ENCODE data around the gene DVL3.
A peak's percentile ranks its signal among the peaks of the same experiment; 100 is the strongest.
"Not testable (repeated sequence)": the region's sequence is repeated elsewhere in the genome, so short reads cannot be mapped to it uniquely, and the experiment has no call there.

DVL3 gene

DNA sequence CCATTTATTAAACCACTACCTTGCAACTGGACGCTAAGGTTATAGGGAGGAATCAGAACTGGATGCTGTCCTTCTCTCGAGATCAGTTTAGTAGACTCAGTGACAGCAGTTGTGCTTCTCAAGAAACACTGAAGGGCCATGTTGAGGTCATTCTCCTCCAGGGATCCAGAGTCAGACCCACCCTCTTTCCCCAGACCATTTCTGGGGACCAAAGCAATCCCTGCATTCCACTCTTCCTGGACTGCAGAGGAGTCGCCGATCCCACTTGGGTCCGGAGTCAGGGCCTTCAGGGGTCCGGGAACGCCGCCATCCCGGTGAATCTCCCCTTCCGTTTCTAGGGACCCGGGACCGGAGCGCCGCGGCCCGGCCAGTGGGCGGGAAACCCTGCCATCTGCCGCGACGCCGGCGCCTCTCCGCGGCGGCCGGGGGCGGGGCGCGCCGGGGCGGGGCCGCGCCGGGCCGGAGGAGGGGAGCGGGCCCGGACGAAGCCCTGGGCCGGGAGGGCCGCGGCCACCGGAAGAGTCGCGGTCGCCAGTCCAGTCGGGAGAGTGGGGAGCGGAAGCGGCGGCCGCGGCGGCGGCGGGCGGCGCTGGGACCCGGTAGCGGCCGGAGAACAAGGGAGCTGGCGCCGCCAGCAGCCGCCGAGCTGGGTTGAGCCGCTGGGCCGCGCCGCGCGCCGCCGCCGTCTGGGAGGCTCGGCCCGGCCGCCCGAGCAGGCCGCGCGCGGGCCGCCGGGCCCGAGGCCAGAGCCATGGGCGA is at the start of gene DVL3:
TSS of gene DVL3 (plus strand) at position 493 of the 759 bp plus-strand sequence. CDS start at position 752, 259 bp downstream.
- peak; percentile 79 for DNase-seq (ENCODE audit: low read depth)

DNA sequence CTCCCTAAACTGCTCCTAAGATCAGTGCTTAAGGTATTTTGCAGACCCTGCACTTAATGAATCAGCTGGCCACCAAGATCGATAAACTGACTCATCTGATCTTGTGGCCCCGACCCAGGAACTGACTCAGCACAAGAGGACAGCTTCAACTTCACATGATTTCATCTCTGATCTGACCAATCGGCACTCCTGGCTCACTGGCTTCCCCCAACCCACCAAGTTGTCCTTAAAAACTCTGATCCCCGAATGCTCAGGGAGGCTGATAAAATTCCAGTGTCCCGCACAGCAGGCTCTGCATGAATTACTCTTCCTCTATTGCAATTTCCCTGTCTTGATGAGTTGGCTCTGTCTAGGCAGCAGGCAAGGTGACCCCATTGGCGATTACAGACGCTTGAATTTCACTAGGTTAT is 44.9 kb upstream of the DVL3 start:
- peak; percentile 49 for DNase-seq (ENCODE audit: low read depth)

DNA sequence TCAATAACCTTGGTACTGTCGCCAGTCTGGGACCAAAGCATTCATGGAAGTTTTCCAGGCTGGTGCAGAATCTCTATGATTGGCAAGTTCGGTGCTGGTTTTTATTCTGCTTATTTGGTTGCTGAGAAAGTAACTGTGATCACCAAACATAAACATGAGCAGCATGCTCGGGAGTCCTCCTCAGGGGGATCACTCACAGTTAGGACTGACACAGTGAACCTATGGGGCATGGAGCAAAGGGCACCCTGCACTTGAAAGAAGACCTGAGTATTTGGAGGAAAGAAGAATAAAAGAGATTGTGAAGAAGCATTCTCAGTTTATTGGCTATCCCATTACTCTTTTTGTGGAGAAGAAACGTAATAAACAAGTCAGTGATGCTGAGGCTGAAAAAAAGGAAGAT is 39.2 kb upstream of the DVL3 start:
- no peak for DNase-seq (ENCODE audit: low read depth)

DNA sequence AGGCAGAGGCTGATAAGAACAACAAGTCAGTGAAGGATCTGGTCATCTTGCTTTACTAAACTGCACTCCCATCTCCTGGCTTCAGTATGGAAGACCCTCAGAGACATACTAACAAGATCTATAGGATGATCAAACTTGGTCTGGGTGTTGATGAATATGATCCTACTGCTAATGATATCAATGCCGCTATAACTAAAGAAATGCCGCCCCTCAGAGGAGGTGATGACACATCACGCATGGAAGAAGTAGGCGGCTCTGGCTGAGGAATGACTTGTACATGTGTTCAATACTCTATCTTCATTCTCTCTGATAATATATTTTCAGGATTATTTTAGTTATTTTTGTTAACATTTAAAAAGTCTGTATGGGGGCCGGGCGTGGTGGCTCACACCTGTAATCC is 37.5 kb upstream of the DVL3 start:
- no peak for DNase-seq (ENCODE audit: low read depth)

DNA sequence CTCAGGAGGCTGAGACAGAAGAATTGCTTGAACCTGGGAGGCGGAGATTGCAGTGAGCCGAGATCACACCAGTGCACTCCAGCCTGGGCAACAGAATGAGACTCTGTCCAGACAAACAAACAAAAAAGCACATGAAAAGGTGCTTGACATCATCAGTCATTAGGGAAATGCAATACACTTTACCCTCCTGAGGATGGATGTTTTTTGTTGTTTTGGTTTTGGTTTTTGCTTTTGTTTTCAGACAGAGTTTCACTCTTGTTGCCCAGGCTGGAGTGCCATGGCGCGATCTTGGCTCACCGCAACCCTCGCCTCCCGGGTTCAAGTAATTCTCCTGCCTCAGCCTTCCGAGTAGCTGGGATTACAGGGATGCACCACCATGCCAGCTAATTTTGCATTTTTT is 34.1 kb upstream of the DVL3 start:
- not testable (repeated sequence) for DNase-seq (ENCODE audit: low read depth)

DNA sequence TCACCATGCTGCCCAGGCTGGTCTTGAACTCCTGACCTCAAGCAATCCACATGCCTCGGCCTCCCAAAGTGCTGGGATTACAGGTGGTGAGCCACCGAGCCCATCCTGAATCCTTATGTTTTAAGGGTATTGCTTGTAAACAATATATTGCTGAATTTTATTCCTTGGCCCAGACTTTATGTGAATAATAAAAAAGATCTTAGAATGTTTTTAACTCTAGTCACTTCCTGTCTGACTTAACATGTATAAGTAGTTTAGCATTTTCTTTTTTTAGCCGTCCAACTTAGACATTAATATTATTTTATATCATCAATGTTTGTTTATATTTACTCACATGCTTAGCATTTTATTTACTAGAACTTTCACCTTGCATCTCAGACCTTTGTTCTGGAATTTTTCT is 29.2 kb upstream of the DVL3 start:
- DNase-seq (ENCODE audit: low read depth) = peak; percentile 33

DNA sequence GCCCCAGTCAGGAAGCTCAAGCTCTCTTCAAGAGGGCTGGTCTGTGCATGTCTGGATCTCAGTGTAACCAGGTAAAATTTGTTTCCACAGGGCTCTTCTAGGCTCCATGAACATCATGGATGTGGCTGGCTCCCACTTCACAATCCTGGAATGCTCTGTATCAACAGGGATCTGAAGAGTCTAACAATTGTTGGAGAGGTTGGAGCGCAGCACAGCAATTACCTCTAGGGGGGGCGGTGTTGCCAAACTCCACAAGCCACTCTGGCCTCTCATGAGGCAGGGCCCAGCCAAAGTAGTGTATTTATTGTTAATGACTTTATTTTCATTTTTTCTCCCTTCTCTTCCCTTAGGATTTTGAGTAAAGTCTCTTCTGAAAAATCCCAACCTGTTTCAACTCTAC is 26.2 kb upstream of the DVL3 start:
- peak; percentile 67 for DNase-seq (ENCODE audit: low read depth)

DNA sequence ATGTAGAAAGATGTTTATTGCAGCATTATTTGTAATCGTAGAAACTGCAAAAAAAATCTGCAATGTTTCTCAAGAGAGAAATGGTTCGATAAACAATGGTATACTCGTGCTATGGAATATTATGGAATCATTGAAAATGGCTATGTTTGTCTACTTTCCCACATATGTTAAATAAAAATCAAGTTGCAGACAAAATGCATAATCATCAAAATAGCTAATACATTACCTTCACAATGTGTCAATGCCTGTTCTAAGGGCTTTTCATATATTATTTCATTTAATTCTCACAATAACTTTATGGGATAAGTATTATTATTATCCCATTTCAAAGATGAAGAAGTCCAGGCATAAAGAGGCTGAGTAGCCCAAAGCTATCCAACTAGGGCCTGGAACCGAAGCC is 22.2 kb upstream of the DVL3 start:
- DNase-seq (ENCODE audit: low read depth) = no peak

DNA sequence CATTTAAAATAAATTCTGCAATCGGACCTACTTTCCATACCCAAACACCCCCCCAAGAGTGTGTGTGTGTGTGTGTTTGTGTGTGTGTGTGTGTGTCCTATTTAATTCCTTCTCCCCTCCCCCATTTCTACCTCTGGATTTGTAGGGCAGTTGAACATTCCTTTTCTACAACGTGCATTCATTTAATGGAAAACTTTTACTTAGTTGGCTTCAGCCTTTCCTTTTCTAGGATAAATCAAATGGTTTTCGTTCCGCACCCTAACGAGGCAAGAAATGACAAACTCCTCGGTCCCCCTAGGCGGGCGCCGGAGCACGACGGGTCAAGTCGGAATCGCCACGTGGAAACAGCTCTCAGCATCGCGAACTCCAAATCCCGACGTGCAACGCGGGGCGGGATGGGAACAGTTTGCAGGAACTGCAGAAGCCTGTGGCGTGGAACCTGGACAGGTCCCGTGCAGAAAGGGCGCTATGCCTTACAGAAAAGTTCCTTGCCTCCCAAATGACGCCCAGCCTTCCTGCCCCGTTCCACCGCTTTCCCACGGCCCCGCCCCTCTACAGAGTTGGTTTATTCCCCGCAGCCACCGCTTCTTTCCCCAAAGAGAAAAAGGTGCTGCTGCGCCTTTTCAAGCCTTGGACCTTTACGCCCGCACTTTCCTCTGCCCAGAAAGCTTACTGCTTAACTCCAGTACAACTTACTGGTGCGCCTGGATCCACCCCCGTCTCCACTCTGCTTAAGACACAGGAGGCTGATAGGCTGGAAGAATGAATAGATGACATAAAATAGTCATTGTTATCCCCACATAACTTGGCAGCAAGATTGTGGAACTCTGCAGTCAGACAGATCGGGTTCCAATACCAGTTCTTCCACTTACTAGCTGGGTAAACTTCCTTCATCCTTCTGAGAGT is 21.1 kb upstream of the DVL3 start:
- DNase-seq (ENCODE audit: low read depth) = peak; percentile 87

DNA sequence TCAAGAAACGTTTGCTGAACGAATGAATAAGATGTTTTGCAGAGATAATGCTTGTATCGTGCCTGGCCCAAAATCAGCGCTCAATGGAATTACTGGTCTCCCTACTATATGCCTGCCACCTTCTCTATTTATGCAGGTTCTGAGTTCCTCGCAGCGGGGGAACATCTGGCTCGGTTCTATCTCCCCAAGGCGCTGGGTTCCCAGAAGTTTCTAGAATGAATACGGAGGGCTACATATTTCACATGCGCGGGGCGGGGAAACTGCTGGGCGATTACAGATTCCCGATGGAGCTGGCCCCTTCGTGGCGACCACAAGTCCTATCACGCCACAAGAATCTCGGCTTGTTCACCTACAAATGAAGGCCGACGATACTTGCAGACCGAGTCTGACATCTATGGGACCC is 20.4 kb upstream of the DVL3 start:
- no peak for DNase-seq (ENCODE audit: low read depth)

DNA sequence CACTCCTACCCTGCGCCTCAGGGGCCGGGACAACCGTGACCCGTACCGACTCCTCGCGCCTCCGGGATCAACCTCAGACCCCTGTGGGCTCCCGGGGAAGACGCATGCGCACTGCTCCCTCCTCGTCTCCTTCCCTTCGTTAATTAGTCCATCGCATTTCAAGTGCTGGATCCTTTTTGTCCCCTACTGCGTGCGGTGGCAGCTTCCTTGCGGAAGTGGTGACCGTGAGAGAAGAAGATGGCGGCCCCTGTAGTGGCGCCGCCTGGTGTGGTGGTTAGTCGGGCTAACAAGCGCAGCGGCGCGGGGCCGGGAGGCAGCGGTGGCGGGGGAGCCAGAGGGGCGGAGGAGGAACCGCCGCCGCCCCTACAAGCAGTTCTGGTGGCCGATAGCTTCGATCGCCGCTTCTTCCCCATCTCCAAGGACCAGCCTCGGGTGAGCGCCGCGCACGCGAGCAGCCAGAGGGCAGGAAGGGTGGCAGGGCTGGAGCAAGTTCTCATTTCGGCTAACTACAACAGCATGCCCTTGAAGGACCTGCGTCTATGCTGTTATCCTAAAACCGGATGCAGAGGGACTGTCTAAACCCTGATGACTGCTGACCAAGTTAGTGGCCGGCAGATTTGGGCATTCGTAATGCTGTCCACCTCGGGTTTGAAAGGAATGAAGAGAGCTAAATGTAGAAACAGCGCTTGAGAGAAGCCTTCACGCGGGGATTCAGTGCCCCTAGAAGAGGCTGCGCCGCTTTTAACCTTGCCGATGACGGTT is 19.8 kb upstream of the DVL3 start, which contains the start of gene EIF2B5:
TSS of gene EIF2B5 (plus strand) at position 210 of the 762 bp plus-strand sequence. CDS start at position 238, 28 bp downstream.
- DNase-seq (ENCODE audit: low read depth) = peak; percentile 95

DNA sequence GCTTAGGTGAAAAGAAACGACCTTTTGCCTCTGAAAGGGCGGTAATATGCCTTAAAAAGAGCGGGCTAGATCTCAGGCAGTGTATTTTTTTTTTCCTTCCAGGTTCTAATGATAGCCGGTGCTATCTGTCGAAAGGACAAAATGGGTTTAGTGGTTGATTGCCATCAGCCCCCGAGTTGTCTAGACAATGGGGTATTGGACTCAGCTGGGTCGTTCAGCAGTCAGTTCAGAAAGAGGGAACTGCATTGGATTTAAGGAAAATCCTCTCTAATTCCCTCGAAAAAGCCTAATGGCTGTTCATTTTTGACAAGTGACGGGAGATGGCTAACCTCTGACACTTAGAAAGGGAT is 19.3 kb upstream of the DVL3 start:
- DNase-seq (ENCODE audit: low read depth) = no peak

DNA sequence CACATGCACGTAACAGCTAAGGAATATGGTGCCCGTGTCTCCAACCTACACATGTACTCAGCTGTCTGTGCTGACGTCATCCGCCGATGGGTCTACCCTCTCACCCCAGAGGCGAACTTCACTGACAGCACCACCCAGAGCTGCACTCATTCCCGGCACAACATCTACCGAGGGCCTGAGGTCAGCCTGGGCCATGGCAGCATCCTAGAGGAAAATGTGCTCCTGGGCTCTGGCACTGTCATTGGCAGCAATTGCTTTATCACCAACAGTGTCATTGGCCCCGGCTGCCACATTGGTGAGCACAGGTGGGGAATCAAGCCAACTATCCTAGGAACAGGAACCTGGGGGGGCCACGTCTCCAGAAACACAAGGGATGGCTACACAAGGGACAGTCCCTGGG is 14.7 kb upstream of the DVL3 start:
- no peak for DNase-seq (ENCODE audit: low read depth)

DNA sequence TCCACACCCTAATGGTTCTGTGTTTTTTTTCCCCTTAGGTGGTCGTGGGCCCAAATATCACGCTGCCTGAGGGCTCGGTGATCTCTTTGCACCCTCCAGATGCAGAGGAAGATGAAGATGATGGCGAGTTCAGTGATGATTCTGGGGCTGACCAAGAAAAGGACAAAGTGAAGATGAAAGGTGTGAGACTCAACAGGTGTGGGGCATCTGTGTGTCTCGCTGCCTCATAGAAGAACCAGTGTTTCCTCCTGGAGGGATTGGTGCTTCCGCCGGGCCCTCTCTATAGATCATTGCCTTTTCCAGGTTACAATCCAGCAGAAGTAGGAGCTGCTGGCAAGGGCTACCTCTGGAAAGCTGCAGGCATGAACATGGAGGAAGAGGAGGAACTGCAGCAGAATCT is 13.0 kb upstream of the DVL3 start:
- DNase-seq (ENCODE audit: low read depth) = no peak

DNA sequence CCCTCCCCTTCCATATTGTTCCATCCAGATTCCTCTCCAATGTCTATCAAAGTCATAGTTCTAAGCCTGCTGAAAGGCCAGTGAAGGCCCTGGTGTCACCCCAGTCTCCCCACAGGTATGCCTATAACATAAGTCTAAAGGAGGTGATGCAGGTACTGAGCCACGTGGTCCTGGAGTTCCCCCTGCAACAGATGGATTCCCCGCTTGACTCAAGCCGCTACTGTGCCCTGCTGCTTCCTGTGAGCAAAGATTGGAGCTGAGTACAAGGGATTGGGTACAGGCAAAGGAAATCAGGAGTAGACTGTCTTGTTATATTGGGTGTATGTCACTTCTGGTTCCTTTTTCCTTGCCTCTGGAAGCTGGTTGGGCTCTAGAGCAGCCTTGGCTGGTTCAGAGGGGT is 11.8 kb upstream of the DVL3 start:
- DNase-seq (ENCODE audit: low read depth) = no peak

DNA sequence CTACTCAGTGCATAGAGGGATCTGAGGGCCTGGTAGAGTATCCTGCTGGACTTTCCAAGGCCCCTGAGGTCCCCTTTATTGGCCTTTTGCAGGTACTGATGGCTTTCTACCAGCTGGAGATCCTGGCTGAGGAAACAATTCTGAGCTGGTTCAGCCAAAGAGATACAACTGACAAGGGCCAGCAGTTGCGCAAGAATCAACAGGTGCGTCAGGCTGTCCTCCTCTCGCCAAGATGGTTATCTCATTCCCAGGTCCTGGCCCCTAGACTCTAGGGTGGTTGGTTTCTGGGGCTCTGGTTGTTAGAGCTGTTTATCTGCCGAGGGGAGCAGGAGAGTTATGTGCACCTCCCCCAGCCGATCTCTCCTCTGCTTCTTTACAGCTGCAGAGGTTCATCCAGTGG is 10.7 kb upstream of the DVL3 start:
- DNase-seq (ENCODE audit: low read depth) = no peak

DNA sequence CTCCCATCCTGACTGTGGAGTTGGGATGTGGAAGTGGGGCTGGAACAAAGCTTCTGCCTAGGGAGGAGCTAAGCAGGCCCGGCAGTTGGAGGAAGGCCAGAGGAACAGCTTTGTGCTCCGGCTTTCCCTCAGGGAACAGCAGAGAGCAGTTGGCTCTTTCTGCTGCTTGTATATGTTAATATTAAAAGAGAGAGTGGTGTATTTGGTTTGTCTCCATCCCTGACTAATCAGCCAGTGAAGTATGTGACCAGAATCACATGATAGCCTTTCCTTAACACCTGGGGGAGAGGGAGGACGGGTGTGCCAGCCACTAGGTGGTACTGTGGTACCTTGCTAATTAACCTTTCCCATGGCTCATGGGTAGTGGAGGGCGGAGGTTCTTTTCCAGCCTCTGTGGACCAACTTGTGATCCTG is 10.1 kb upstream of the DVL3 start:
- peak; percentile 57 for DNase-seq (ENCODE audit: low read depth)

DNA sequence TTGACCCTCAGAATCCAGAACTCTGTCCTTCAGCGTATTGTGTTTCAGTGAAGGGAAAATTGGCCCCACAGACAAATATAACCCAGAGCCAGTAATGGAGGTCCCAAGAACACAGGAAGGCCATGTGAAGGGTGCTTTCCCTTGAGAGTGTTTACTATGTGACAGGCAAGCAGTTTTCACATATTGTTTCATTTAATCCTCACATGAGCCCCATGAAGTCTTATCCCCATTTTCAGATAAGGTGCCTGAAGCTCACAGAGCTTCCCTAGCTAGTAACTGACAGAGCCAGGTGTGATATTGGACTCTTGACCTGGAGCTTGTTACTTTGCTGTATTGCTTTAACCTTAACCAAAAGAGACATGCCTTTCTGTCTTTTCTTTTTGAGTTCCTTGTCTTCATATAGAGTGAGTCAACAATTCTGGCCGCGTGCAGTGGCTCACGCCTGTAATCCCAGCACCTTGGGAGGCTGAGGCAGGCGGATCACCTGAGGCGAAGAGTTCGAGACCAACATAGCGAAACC is 9.4 kb upstream of the DVL3 start:
- no peak for DNase-seq (ENCODE audit: low read depth)

DNA sequence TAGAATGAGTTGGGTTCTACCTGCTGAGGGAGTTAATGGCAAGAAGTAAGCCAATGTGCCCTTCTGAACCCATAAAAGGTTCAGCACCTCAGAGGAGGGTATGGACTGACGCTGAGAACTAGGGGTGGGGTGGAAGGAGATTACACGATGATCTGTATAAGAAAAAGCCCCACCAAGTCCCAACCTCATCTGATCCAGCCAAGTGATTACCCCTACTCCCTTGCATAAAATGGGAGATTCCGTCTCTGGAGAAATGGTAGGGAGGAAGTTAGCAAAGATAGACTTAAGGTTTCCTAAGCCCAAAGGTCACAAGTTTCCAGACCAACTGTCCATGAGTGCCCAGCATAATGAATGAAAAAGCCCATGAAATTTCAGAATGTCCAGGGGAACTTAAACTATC is 7.1 kb upstream of the DVL3 start:
- DNase-seq (ENCODE audit: low read depth) = no peak

DNA sequence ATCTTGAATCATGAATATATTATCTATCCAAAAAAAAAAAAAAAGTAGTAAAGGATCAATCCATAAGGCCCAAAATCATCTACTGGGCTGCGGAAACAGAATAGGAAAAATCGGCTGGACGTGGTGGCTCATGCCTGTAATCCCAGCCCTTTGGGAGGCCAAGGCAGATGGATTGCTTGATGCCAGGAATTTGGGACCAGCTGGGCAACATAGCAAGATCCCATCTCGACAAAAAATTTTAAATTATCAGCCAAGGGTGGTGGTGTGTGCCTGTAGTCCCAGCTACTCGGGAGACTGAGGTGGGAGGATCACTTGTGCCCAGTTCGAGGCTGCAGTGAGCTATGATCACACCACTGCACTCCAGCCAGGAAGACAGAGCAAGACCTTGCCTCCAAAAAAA is 6.1 kb upstream of the DVL3 start:
- no peak for DNase-seq (ENCODE audit: low read depth)

DNA sequence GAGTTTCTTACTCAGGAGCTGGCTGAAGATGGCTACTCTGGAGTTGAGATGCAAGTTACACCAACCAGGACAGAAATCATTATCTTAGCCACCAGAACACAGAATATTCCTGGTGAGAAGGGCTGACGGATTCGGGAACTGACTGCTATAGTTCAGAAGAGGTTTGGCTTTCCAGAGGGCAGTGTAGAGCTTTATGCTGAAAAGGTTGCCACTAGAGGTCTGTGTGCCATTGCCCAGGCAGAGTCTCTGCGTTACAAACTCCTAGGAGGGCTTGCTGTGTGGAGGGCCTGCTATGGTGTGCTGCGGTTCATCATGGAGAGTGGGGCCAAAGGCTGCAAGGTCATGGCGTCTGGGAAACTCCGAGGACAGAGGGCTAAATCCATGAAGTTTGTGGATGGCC is 5.4 kb upstream of the DVL3 start:
- DNase-seq (ENCODE audit: low read depth) = peak; percentile 55
